HL-60/S4 treated with retinoic acid at 250 ng/mL for 4 days and 3 days (cell line): ENCODE results near the gene KRT23.

ENCODE experiments used
- in situ Hi-C: fragments of 300-500 bp; cut with MboI; formaldehyde crosslinking; loops from 2 replicates; pipeline ENCODE4 v1.7.0; 2022; ENCODE audit warnings: low sequenced_read_pairs

KRT23 gene

DNA sequence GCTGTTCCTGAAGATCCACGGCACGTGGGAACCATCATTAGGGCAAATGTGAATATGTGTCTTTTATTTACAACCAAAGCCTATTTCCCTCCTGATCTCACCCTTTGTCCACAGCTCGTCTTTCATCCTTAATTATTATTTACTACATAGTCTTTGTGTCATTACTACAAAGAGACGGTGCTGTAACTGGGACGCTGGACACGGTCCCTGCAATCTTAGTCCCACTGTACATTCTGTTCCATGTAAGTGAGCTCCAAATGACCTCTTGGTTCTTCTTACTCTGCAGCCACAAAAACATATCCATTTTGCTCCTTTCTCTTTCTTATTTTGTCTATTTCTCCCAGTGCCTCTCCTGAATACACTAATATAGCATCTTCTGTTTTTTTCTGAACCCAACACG lies 12.7 kb upstream of the KRT23 start:
- in situ Hi-C loops: no loop called here

DNA sequence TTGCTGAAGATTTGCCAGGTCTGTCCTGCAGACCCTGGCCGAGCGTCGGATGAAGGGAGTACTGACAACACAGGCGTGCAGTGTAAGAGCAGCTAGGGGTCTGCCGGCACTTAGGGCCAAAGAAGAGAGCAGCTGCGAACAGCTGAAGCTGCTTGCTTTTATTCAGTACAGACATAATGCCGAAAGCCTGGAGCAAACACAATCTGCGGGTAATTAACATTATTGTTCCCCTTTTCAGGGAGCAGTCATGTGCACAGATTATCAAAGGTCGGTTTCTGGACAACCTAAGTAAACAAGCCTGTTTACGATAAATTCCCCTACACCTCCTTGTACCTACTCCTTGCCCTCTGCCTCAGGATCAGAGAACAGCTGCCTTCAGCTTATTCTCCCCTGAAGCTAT lies 12.0 kb upstream of the KRT23 start:
- in situ Hi-C loops: no loop called here

DNA sequence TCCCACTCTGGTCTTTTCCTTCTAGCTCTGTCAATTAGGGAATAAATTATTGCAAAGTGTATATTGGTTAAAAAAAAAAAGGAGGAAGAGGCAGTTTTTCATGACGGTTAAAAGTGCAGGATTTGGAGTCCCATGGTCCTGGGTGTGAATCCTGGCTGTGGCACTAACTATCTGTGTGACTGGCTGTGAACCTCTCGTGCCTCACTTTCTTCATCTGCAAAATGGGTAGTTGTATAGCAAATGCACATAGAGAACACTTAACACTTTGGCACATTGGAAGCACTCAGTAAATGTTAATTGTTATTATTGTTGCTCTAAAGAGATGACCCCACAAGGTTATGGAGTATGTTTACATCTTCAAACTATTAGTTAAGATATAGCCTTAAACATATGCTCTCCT lies 10.5 kb upstream of the KRT23 start:
- in situ Hi-C loops: no loop called here

DNA sequence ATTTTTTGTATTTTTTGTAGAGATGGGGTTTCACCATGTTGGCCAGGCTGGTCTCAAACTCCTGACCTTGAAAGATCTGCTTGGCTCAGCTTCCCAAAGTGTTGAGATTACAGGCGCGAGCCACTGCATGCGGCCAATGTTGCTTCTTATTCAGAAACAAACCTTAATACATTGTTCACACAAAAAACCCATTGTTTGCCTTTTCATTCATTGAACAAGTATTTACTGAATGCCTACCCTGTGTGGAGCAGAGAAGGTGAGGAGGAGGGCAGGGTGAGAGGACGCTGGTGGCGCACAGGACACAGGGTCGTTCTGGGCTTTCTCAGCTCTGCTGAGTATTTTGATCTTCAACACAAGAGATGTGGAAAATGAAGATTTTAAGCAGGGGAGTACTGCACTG lies 8.0 kb upstream of the KRT23 start:
- in situ Hi-C loops: no loop called here

DNA sequence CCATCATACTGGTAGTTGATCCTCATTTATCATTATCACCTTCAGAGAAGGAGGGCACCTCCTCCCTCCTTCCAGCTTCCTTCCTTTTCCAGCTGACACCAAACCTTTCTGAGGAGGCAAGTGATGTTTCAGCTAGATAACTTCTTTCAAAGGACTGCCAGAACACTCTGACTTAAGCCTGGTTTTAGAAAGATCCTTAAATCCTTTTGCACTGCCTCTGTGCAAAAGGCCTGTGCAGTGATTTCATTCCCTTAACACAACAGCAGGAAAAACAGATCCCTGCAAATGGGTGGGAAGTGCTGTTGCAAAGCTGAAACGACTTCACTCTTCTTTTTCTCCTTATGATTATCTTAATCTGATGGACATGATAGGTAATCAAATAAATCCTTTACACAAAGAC lies 7.1 kb upstream of the KRT23 start:
- in situ Hi-C loops: no loop called here

DNA sequence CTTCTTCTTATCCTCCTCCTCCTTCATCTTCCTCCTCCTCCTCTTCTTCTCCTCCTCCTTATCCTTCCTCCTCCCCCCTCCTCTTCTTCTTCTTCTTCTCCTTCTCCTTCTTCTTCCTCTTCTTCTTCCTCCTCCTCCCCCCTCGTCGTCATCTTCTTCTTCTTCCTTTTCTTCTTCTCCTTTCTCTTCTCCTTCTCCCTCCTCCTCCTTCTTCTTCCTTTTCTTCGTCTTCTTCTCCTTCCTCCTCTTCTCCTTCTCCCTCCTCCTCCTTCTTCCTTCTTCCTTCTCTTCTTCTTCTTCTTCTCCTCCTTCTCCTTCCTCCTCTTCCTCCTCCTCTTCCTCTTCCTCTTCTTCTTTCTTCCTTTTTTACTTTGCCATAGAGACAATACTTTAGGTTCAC lies 5.1 kb upstream of the KRT23 start:
- in situ Hi-C loops: no loop called here

DNA sequence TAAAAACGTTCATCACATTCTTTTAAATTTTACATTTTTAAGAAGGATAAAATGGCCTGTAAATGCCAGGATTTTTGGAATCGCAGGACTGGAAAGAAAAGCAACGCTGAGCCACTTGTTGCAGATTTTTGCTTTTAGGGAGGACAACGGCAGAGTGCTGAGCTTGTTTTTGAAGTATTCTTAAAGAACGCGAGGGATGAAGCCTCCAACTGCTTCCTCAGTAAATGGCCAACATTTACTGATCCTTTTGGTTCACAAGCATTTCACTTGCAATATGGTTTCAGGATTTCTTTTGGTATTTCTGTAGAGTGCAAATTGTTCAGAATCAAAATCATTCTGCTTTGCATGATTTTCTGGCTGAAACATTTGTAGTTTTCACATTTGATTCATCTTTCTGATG lies 2.8 kb upstream of the KRT23 start:
- in situ Hi-C loops: no loop called here

DNA sequence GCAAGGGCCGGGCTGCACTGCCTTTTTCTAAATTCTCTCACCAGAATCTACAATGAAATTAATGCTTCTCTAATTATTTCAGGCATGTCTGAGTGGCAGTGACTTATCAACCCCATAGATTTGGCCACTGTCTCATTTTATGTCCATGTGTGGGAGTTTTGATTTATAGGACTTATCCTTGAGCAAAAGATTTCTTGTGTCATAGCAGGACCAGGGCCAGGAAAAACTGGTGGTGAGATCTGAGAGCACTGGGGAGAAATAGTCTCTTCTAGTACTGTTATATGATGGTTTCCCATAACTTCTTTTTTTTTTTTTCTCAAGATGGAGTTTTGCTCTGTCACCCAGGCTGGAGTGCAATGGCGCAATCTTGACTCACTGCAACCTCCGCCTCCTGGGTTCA lies 1.5 kb upstream of the KRT23 start:
- in situ Hi-C loops: no loop called here

DNA sequence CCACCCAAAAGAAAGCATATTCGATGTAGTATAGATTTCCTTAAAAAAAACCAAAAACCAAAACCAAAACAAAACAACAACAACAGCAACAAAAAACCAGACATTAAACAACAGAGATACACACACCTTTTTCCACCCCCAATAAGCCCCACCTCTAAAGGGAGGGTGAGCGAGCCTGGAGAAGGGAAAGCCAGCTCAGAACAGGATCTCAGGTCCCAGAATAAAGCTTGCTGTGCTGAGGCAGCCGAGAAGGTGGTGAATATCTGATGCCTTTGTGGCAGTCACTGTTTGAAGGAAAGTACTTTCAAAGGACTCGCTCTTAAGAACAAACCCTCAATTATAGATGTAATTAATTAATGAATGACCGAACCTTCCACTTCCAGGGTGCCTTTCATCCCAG lies 470 bp downstream of the KRT23 start:
- in situ Hi-C loops: no loop called here

DNA sequence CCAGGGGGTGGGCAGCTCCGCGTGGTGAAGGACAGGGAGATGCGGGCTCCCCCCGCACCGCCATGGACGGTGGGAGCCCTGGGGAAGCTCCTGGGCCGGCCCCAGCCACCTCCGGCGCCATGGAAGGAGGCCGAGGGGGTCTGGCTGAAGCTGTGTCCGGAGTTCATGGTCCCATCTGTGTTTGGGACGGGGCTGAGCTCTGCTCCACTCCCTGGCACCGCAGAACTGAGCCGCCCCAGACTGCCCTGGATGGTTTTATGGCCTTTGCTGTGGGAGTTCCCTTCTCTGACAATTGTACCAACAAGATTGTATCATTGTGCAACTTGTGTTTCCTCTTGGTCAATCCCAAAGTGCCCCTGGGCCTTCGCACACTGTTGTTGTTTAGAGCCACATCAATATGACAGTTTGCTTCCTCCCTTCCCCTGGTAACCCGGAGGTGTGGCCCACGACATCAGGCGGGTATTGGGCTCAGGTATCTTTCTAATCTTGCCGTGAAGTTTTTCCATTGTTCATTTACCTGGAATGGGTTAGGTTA lies 942 bp downstream of the KRT23 start:
- in situ Hi-C loops: no loop called here

DNA sequence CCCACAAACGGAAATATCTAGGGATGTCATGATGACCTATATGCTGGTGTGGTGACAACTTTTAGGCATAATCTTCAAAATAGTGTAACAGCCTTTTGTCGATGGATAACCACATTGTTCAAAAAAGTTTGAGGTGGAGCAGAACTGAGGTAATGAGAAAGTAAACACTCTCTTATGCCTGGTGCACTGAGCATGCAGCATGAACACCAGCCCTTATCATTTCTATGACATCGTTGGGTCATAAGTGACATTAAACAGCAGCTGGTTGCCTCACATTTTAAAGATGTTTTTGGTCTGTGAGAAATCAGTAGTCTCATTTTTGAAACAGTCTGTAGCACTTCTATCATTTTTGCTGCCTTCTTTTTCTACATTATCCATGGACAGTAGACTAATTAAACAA lies 1.8 kb downstream of the KRT23 start:
- in situ Hi-C loops: no loop called here

DNA sequence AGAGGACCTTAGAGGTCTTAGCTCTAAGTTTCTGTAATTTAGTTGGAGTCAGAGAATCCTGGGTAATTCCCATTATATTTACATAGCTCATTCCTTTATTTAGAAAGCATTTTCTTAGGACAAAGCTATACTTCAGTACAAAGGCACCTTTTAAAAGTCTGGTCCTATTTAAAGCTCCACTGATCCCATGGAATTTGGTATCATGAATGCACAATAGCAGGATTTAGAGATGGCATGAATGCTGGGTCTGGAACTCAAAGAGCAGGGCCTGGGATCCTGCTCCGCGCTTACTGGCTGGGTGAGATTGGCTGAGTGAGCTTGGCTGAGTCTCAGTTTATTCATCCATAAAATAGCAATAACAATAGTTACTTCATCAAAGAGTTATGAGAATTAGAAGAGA lies 4.8 kb downstream of the KRT23 start:
- in situ Hi-C loops: no loop called here

DNA sequence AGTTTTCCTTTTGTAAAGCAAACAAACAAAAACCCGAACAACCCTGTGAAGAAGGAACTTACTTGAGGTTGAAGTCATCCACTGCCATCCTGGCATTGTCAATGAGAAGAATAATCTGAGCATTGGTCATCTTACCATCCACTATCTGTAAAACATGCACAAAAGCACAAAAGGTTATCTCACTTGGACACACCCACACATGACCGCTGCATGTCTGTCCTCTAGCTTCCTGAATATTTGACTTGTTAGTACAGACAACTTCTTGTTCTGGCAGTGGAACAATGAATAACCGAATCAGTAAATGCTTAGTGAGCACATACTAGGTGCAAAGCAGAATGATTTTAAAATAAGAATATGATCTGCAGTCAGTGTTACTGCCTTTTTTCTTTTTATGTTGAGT lies 6.1 kb downstream of the KRT23 start:
- in situ Hi-C loops: no loop called here

DNA sequence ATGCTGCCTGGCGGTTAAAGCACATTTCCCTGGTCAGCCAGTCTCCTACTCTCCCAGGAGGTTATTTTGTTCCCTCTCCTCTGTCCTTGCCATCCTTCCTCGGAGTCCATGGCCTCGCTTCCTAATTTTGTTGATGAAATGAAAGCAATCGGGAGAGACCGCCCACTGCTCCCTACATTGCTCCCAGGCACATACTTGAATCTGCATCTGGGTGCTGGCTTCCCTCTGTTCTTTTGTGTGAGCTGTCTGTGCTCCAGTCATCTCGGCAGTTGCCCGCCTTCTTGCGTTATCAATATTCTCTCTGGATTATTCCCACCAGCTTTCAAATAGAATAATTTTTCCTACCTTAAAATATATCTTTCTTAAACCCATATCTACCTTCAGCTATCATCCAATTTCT lies 11.1 kb downstream of the KRT23 start:
- in situ Hi-C loops: no loop called here

DNA sequence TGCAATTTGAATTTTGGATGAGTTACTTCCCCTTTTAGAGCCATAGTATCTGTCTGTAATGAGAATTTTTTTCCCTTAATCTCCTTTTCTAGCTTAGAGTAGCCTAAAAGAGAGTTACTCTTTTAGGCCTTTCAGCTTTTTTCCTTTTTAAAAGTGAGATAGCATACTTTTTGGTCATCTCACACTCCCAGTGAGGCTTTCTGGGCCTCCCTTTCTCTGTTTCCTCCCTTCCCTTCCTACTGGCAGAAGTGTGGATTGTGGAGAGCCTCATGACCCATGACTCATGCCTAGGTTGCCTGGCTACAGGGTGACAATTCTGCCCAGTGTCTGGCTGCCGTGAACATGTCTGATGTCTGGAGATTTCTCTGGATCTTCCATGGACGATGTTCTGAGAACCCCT lies 15.2 kb downstream of the KRT23 start:
- in situ Hi-C loops: loop anchor here (25.0 kb wide), 1 partner anchor 740 kb away; no protein-coding TSS in a partner anchor

DNA sequence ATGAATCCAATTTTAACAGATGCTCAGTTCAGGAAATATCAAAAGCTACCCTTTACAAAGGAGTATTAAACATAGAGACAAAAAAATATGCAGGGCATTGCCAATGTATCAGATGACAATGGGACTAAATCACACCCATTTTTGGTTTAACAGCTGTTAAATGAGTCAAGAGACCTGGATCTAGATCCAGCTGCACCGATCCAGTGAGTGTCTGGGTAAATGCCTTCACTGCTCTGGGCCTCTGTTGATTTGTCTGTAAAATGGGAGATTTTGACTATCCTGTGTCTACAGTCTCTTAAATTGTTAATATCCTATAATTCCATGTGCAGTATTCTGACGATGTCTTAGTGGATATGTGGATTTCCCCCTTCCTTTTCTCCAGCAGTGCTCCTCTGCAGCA lies 16.4 kb downstream of the KRT23 start:
- in situ Hi-C loops: loop anchor here (25.0 kb wide), 1 partner anchor 741 kb away; no protein-coding TSS in a partner anchor

DNA sequence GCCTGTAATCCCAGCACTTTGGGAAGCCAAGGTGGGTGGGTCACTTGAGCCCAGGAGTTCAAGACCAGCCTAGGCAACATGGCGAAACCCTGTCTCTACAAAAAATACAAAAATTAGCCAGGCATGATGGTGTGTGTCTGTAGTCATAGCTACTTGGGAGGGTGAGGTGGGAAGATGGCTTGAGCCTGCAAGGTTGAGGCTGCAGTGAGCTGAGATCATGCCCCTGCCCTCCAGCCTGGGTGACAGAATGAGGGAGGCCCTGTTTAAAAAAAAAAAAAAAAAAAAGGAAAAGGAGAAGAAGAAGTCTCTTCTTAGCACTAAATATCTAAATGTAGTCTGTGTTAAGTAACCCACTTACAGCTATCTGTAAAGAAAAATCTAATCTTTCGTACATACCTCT lies 20.3 kb downstream of the KRT23 start:
- in situ Hi-C loops: loop anchor here (25.0 kb wide), 1 partner anchor 745 kb away; no protein-coding TSS in a partner anchor

DNA sequence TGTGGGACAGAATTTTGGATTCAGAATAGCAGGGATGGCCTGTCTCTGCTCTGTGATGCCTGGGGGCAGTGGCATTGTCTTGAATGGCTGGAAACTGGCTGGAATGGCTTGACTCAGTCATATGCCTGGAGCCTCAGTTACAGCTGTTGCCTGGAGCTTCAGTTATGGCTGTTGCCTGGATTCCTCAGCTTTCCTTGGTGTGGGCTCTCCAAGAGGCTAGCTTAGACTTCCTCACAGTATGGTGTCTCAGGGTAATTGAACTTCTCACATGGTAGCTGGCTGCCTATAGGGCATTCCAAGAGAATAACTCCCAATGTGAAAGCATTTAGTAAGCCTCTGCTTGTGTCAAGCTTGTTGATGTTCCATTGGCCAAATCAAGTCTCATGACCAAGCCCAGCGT lies 21.1 kb downstream of the KRT23 start:
- in situ Hi-C loops: loop anchor here (25.0 kb wide), 1 partner anchor 746 kb away; no protein-coding TSS in a partner anchor

DNA sequence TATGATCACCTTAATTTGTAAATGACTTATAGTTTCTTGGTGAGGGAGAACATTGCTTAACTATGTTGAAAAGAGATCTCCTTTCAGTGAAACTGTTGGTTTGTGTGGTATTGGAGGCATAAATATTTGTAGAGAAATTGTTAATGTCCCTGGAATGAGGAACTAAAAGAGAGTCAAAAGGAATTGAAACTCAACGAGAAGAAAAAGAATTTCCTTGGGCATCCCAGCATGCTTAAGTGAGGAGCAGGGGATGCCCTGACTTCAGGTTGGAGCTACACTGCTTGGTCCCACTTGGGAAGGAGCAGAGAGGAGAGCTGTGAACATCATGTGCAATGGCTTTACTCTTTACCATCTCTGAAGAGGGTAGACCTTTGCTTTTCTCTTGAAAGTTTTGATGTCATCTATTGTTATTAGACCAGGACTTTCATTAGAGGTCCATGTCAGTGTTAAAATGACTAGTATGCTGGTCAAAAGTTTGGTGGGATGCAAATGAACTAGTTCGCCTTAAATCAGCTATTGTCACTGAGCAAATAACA lies 21.7 kb downstream of the KRT23 start:
- in situ Hi-C loops: loop anchor here (25.0 kb wide), 1 partner anchor 747 kb away; no protein-coding TSS in a partner anchor

DNA sequence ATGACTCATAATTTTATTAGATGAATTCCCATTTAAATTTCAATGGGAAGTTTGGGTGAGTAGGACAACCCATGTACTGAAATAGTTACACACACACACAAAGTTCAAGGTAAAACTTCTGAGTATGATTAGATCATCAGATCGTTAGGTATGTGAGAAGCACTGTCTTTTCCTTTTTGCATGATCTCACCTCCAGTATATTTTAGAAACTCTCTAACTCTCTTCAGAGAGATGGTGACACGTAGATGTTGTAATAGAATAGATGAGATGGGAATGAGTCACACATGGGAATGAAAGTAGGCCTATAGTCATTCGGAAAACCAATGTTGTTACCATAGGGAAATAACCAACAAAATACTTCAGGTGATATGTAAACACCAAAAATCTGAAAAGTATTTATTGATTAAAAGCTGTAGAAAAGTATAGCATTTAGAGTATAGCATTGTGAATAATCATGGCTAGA lies 22.2 kb downstream of the KRT23 start:
- in situ Hi-C loops: loop anchor here (25.0 kb wide), 1 partner anchor 747 kb away; no protein-coding TSS in a partner anchor

DNA sequence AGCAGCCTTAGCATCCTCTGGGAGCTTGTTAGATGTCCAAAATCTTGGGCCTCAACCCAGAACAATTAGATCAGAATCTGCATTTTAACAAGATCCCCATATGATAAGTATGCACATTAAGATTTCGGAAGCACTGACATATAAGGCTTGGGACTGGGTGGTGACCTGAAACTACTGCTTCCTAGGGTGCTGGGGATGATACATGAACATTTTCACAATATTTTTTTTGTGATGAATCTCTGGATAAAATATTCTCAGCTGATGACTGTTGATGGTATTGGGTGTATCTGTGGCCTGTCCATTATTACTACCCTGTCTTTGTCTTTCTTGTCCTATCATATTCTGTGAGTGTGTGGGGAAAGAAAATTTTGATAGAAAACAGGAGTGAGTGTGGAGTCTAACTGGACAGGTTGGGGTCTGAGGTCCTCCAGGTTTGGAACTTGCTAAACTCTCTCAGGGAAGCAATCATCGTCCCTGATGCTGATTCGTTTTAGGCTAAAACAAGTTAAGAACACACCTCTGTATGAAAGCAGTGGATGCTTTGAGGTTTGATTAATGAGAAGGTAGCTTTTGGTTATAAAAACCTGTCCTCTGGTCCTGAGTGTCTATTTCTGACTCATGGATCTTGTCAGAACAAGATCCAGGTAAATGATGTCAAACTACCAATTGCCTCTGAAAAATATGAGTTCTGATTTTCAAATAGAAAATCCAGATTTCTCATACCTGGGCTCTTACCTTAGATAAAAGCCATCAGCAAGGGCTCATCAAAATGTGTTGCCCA lies 23.2 kb downstream of the KRT23 start:
- in situ Hi-C loops: loop anchor here (25.0 kb wide), 1 partner anchor 748 kb away; no protein-coding TSS in a partner anchor
